ENCODE results near the gene XPR1. TPM values are rescaled to one million over a fixed set of nuclear protein-coding genes. Genes with fewer than 3 reads are reported as not detected.

Gene XPR1
- total RNA-seq, 1 donor from 2014 or later, result 46.7 TPM

GRCh38 chr1:180796897-180797640, 165.2 kb downstream of the XPR1 start:
- Mint-ChIP-seq H3K27me3 (ENCODE audit: low read depth) (no peaks in the 10 kb centered on the region), H3K9me3 (no peaks in the 10 kb centered on the region), H3K4me1 (no peaks in the 10 kb centered on the region), H3K27ac (ENCODE audit: unreplicated experiment) (no peak overlapping the region), H3K36me3 (ENCODE audit: low read depth) (no peaks in the 10 kb centered on the region), H3K4me3 (no peak overlapping the region)
- TF ChIP-seq, protein P1, sequence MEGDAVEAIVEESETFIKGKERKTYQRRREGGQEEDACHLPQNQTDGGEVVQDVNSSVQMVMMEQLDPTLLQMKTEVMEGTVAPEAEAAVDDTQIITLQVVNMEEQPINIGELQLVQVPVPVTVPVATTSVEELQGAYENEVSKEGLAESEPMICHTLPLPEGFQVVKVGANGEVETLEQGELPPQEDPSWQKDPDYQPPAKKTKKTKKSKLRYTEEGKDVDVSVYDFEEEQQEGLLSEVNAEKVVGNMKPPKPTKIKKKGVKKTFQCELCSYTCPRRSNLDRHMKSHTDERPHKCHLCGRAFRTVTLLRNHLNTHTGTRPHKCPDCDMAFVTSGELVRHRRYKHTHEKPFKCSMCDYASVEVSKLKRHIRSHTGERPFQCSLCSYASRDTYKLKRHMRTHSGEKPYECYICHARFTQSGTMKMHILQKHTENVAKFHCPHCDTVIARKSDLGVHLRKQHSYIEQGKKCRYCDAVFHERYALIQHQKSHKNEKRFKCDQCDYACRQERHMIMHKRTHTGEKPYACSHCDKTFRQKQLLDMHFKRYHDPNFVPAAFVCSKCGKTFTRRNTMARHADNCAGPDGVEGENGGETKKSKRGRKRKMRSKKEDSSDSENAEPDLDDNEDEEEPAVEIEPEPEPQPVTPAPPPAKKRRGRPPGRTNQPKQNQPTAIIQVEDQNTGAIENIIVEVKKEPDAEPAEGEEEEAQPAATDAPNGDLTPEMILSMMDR (conservative IDR thresholded peaks at IDR 0.05), result no peak
- DNase-seq (ENCODE audit: low read depth, low spot score), result no peak

GRCh38 chr1:180800945-180801344, 169.1 kb downstream of the XPR1 start:
- DNase-seq (ENCODE audit: low read depth, low spot score), result no peak
- TF ChIP-seq, protein P1 (conservative IDR thresholded peaks at IDR 0.05), result no peak
- Mint-ChIP-seq H3K4me1 (no peaks in the 10 kb centered on the region), H3K36me3 (ENCODE audit: low read depth) (peaks cover 2% of the 10 kb centered on the region), H3K9me3 (no peaks in the 10 kb centered on the region), H3K27ac (ENCODE audit: unreplicated experiment) (no peak overlapping the region), H3K4me3 (no peak overlapping the region), H3K27me3 (ENCODE audit: low read depth) (no peaks in the 10 kb centered on the region)

DNA sequence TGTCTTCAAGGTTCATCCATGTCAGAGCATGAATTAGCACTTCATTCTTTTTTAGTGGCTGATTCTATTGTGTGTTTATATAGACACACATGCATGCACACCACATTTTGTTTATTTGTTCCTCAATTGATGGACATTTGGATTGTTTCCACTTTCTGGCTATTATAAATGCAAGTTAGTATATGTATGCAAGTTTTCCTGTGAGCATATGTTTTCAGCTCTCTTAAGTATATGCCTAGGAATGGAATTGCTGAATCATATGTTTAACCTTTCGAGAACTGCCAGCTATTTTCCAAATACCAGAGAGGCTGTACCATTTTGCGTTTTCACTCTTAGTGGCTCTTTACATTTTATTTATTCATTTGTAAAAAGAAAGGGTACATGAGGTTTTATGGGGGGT, 171.0 kb downstream of the XPR1 start:
- Mint-ChIP-seq H3K4me1 (no peaks in the 10 kb centered on the region), H3K4me3 (no peak overlapping the region), H3K27ac (ENCODE audit: unreplicated experiment) (no peak overlapping the region), H3K27me3 (ENCODE audit: low read depth) (no peaks in the 10 kb centered on the region), H3K9me3 (no peaks in the 10 kb centered on the region), H3K36me3 (ENCODE audit: low read depth) (peaks cover 8% of the 10 kb centered on the region)
- TF ChIP-seq, protein P1 (conservative IDR thresholded peaks at IDR 0.05), result no peak
- no peak for DNase-seq (ENCODE audit: low read depth, low spot score)

DNA sequence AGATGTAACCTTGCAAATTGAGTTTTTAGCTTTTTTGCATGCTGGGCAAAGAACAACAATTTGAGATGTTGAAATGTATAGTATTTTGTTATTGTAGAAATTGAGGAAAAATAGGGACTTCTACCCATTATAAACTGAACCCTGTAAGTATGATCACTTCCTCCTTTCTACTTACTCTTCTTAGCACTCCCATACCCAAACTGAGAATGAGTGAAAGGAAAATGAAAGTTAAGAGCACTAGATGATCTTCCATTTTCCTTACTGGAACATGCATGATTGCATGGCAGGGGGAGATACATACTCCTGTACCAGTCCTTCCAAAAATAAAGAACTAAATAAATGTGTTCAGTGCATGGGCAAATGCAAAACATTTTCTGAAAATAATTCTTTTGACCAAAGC, 173.5 kb downstream of the XPR1 start:
- Mint-ChIP-seq H3K4me1 (no peaks in the 10 kb centered on the region), H3K9me3 (no peaks in the 10 kb centered on the region), H3K4me3 (no peak overlapping the region), H3K27me3 (ENCODE audit: low read depth) (no peaks in the 10 kb centered on the region), H3K27ac (ENCODE audit: unreplicated experiment) (no peak overlapping the region), H3K36me3 (ENCODE audit: low read depth) (peaks cover 12% of the 10 kb centered on the region)
- no peak for DNase-seq (ENCODE audit: low read depth, low spot score)
- TF ChIP-seq, protein P1 (conservative IDR thresholded peaks at IDR 0.05), result no peak

DNA sequence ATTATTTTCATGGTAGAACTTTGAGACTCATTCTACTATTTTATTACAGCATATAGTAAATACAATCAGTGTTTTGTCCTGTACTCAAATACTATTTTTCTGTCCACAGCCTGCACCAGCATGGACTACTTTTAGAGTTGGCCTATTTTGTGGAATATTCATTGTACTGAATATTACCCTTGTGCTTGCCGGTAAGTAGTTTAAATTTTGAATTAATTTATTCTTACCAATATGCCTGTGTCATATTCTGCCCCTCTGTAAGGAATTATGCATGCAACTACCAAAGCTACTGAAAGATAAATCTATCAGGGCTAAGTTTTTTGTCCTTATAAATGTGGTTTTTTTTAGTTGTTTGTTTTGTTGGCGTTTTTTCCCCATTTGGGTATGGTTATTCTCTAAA, 179.5 kb downstream of the XPR1 start:
- peaks cover 11% of the 10 kb centered on the region for H3K4me1 Mint-ChIP-seq
- no peak overlapping the region for H3K4me3 Mint-ChIP-seq
- H3K27ac Mint-ChIP-seq (ENCODE audit: unreplicated experiment), result no peak overlapping the region
- TF ChIP-seq, protein P1 (conservative IDR thresholded peaks at IDR 0.05), result no peak
- H3K36me3 Mint-ChIP-seq (ENCODE audit: low read depth), result peaks cover 29% of the 10 kb centered on the region
- no peaks in the 10 kb centered on the region for H3K27me3 Mint-ChIP-seq (ENCODE audit: low read depth)
- no peaks in the 10 kb centered on the region for H3K9me3 Mint-ChIP-seq
- no peak for DNase-seq (ENCODE audit: low read depth, low spot score)

All from neural crest cell (in vitro differentiated cells).